ENCODE measurements around the gene SH3YL1. TPM values are rescaled to one million over a fixed set of nuclear protein-coding genes. Genes with fewer than 3 reads are reported as not detected.

SH3YL1 gene
- polyA plus RNA-seq, 1 donor (not counting 4 experiments of a cell fraction or from before 2014, with no cell fraction given), result 41.8 TPM

DNA sequence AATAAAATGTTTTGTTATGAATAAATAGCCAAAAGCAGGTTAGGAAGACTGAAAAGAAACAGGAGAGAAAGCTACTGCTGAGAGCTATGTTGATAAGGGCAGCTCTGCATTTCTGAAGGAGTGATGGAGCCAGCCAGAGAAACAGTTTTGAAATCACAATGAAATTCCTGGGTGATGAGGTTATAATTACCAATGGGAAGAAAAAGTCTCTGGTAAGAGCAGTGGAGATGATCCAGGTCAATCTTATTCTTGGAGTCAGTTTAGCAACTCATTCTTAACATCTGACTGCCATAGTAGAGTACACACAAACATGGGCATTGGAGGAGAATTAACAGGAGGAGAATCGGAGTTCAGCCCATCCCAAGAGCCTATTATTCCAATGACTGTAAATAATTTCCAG, 21.7 kb upstream of the SH3YL1 start:
- DNase-seq (ENCODE audit: low read depth, low spot score) (no peak), FAIRE-seq (no peak)
- no peaks in the 10 kb centered on the region for H3K9me3 ChIP-seq (ENCODE audit: control insufficient read depth, low read depth, low read length)
- H3K27ac ChIP-seq (ENCODE audit: control insufficient read depth, insufficient read depth, low read length), result no peak overlapping the region
- H3K27me3 ChIP-seq (ENCODE audit: control insufficient read depth, extremely low read depth, insufficient read depth, low read length), result peaks cover 22% of the 10 kb centered on the region
- no peaks in the 10 kb centered on the region for H3K79me2 ChIP-seq (ENCODE audit: control insufficient read depth, insufficient read depth, low read length)
- no peak overlapping the region for H3K4me2 ChIP-seq (ENCODE audit: control insufficient read depth, extremely low read depth, insufficient read depth, low read depth, low read length)
- dilution Hi-C loops (cut with MboI; ENCODE audit: extremely low pct_ligation_motif_present, low sequenced_read_pairs), result no loop called here
- no peaks in the 10 kb centered on the region for H4K20me1 ChIP-seq (ENCODE audit: control insufficient read depth, extremely low read depth, insufficient read depth, low read length)
- no peak overlapping the region for H2AFZ ChIP-seq (ENCODE audit: control insufficient read depth, low read length)
- H3K9me1 ChIP-seq (ENCODE audit: control insufficient read depth, extremely low read depth, insufficient read depth, low read length), result no peaks in the 10 kb centered on the region
- TF ChIP-seq, protein P1, sequence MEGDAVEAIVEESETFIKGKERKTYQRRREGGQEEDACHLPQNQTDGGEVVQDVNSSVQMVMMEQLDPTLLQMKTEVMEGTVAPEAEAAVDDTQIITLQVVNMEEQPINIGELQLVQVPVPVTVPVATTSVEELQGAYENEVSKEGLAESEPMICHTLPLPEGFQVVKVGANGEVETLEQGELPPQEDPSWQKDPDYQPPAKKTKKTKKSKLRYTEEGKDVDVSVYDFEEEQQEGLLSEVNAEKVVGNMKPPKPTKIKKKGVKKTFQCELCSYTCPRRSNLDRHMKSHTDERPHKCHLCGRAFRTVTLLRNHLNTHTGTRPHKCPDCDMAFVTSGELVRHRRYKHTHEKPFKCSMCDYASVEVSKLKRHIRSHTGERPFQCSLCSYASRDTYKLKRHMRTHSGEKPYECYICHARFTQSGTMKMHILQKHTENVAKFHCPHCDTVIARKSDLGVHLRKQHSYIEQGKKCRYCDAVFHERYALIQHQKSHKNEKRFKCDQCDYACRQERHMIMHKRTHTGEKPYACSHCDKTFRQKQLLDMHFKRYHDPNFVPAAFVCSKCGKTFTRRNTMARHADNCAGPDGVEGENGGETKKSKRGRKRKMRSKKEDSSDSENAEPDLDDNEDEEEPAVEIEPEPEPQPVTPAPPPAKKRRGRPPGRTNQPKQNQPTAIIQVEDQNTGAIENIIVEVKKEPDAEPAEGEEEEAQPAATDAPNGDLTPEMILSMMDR (optimal IDR thresholded peaks at IDR 0.05 in 1 of 3, IDR thresholded peaks at IDR 0.05 in 1 of 3, conservative IDR thresholded peaks at IDR 0.05 in 1 of 3; ENCODE audit: extremely low read depth in 1 of 3, insufficient read depth in 2 of 3, low read length in 3 of 3), result no peak
- TF ChIP-seq EZH2 (IDR thresholded peaks at IDR 0.05; ENCODE audit: low read length), result no peak
- H3K4me1 ChIP-seq (ENCODE audit: control insufficient read depth, extremely low read depth, insufficient read depth, low read length), result peaks cover 5% of the 10 kb centered on the region
- no peak overlapping the region for H3K9ac ChIP-seq (ENCODE audit: control insufficient read depth, extremely low read depth, insufficient read depth, low read length)
- peaks cover 2 to 6% of the 10 kb centered on the region in 2 experiments for H3K36me3 ChIP-seq (ENCODE audit: control insufficient read depth in 2 of 2, extremely low read depth in 1 of 2, insufficient read depth in 2 of 2, low read length in 2 of 2)
- H3K4me3 ChIP-seq (ENCODE audit: control insufficient read depth in 2 of 3, extremely low read depth in 1 of 3, insufficient read depth in 2 of 3, low read depth in 1 of 3, low read length in 3 of 3), result no peak overlapping the region

DNA sequence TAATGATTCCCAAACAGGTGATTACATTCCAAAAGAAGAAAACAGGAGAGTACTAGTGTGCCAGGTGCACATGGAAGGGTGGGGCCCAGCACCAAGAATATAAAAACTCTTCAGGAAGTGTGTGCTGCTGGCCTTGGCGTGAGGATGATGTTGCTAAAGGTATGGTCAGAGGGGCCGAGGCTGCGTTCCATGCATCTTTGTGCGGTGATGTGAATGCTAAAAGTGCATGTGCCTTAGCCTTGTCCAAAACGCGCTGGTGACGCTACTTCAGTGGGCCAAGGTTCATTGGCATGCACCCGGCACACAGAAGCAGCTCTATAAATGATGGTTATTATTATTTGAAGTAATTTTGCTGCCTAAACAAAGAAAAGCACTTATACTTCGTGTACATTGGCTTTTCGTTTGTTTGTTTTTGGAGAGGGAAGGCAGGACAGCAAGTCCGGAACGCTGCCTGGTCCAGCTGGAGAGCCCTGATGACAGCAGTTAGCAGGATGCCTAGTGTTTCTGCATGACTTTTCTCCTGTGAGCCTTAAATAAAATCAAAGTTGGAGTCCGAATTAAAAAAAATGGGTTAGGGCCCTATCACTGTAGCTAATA, 21.2 kb upstream of the SH3YL1 start:
- Histone ChIP-seq H3K36me3 (ENCODE audit: control insufficient read depth in 2 of 2, extremely low read depth in 1 of 2, insufficient read depth in 2 of 2, low read length in 2 of 2) (peaks cover 2 to 6% of the 10 kb centered on the region in 2 experiments), H3K4me2 (ENCODE audit: control insufficient read depth, extremely low read depth, insufficient read depth, low read depth, low read length) (no peak overlapping the region), H3K4me1 (ENCODE audit: control insufficient read depth, extremely low read depth, insufficient read depth, low read length) (peaks cover 5% of the 10 kb centered on the region), H2AFZ (ENCODE audit: control insufficient read depth, low read length) (no peak overlapping the region), H3K79me2 (ENCODE audit: control insufficient read depth, insufficient read depth, low read length) (no peaks in the 10 kb centered on the region), H3K27me3 (ENCODE audit: control insufficient read depth, extremely low read depth, insufficient read depth, low read length) (peaks cover 22% of the 10 kb centered on the region), H3K9ac (ENCODE audit: control insufficient read depth, extremely low read depth, insufficient read depth, low read length) (no peak overlapping the region), H4K20me1 (ENCODE audit: control insufficient read depth, extremely low read depth, insufficient read depth, low read length) (no peaks in the 10 kb centered on the region), H3K9me1 (ENCODE audit: control insufficient read depth, extremely low read depth, insufficient read depth, low read length) (no peaks in the 10 kb centered on the region), H3K4me3 (ENCODE audit: control insufficient read depth in 2 of 3, extremely low read depth in 1 of 3, insufficient read depth in 2 of 3, low read depth in 1 of 3, low read length in 3 of 3) (no peak overlapping the region), H3K9me3 (ENCODE audit: control insufficient read depth, low read depth, low read length) (no peaks in the 10 kb centered on the region), H3K27ac (ENCODE audit: control insufficient read depth, insufficient read depth, low read length) (no peak overlapping the region)
- TF ChIP-seq, protein P1 (optimal IDR thresholded peaks at IDR 0.05 in 1 of 3, IDR thresholded peaks at IDR 0.05 in 1 of 3, conservative IDR thresholded peaks at IDR 0.05 in 1 of 3; ENCODE audit: extremely low read depth in 1 of 3, insufficient read depth in 2 of 3, low read length in 3 of 3), result no peak
- TF ChIP-seq EZH2 (IDR thresholded peaks at IDR 0.05; ENCODE audit: low read length), result no peak
- DNase-seq (ENCODE audit: low read depth, low spot score), result no peak
- FAIRE-seq, result no peak
- dilution Hi-C loops (cut with MboI; ENCODE audit: extremely low pct_ligation_motif_present, low sequenced_read_pairs), result no loop called here
